Measurements from ENCODE around the gene NTNG1. TPM values are rescaled to one million over a fixed set of nuclear protein-coding genes. Genes with fewer than 3 reads are reported as not detected.

The NTNG1 gene
- total RNA-seq, 1 donor from 2014 or later: not detected

DNA sequence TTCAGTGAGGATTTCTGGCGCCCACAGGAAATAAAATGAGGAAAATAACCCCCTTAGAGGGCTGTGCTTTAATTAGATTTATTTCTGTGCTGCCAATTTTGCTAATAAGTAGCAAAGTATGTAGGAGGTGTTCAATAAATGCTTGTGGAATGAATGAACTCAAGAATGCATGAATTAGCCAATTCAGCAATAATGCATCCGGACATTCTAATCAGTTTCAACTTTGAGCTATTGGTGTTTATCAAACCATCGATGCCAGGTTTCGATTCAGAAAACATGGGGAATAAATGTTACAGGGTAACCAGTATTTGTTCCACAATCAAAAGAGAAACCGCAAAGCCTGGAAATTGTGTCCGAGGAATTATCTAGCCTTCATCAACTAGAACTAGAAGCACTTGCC is 353.2 kb downstream of the NTNG1 start:
- no peak for DNase-seq (ENCODE audit: low read depth in 2 of 2)

DNA sequence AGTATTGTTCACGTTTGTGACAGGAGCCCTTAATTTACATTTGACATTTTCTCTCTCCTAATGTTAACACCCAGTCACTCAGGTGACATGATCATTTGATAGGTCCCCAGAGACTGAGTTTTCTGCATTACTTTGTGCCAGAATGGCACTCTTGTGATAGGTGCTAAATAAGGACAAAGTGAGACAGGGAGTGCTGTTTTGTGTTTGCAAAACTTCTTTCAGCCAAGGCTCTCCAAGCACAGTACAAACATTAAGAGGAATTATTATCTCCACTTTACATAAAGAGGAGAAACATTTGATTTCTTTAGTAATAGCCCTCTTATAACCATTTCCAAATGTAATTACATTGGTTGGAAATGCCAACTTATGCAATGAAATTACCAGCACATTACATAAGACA is 355.2 kb downstream of the NTNG1 start:
- DNase-seq (ENCODE audit: low read depth in 2 of 2): no peak

DNA sequence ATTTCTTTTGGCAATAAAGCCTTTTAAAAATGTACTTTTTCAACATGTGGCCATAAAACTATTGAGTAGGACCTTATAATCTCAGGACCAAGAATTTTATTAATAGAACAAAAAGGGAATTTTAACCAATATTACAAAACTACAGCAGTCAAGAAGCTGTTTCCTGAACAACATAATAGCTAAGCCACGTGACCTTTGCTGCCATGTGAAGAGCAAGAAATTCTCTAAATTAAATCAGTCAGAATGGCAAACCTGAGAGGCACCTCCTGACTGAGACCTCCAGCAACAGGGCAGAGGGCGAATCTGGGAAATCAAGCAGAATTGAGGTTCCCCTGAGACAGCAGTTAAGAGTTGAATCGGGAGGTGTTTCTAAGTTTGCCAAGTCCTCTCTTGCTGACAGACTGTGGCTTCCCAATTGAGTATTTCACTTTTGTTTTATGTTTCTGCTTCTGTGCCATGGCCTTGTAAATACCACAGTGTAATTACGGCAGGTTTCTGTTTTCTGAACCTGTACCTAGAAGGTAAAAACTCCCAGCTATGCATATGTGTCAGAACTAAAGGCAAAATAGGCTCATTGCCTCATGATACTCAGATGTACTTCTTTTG is 358.4 kb downstream of the NTNG1 start:
- DNase-seq (ENCODE audit: low read depth in 2 of 2): no peak

GRCh38 chr1:107501081-107501605 is 360.3 kb downstream of the NTNG1 start:
- no peak for DNase-seq (ENCODE audit: low read depth in 2 of 2)

GRCh38 chr1:107510347-107510746 is 369.5 kb downstream of the NTNG1 start:
- no peak for DNase-seq (ENCODE audit: low read depth in 2 of 2)

DNA sequence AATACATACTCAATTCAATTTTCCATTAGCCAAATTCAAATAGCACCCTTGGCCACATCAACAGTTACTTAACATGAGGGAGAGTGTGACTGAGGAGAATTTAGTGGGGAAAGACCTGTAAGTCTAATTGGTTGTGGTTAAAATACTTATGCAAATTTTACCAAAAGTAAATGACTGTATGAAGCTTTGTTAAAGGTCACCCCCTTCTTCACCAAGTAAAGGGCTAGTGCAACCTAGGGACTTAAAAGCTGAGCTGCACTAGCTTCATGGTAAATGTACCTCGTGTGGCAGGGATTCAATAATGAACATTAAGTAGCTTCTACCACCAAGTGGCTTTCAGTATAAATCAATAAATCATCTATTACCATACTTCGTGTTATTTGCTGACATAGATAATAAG is 372.0 kb downstream of the NTNG1 start:
- DNase-seq (ENCODE audit: low read depth in 2 of 2): no peak

GRCh38 chr1:107514841-107515240 is 374.0 kb downstream of the NTNG1 start:
- no peak for DNase-seq (ENCODE audit: low read depth in 2 of 2)

DNA sequence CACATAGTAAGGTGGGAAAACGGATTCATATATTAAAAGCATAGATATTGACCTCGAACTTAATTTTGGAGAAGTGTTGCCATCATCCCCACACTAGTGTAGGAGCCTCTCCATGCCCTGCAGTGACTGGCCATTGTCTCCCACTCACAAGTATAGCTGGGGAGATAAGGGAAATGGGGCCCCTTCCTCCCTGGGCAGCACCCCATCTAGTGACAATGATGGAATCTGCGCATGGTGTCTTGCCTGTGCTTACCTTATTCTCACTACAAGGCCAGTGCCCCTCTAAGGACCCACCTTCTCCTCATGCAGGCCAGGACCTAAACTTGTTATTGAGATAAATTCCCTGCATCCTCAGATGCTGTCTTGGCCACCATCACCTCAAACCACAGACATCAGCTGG is 374.9 kb downstream of the NTNG1 start:
- DNase-seq (ENCODE audit: low read depth in 2 of 2): no peak

- no peak for DNase-seq (ENCODE audit: low read depth in 2 of 2)
These were observed 382.2 kb downstream of the NTNG1 start for GRCh38 chr1:107523061-107523460.

DNA sequence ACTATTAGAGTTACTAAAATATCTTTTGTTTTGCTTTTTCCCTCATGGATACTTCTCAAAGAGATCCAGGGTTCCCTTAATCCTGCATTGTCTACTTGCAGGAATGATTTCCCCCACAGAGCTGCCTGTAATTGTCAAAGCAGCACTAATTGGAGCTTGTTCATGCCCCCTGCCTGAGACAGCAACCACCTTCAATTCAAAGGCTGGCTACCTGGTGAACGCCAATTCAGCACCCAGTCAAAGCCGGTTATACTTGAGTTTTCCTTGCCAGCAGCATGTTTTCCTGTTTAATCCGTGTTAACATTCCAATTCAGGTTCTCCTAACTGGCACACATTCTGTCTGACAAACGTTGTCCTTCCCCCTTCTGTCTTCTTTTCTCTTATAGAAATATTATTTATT is 382.9 kb downstream of the NTNG1 start:
- no peak for DNase-seq (ENCODE audit: low read depth in 2 of 2)

DNA sequence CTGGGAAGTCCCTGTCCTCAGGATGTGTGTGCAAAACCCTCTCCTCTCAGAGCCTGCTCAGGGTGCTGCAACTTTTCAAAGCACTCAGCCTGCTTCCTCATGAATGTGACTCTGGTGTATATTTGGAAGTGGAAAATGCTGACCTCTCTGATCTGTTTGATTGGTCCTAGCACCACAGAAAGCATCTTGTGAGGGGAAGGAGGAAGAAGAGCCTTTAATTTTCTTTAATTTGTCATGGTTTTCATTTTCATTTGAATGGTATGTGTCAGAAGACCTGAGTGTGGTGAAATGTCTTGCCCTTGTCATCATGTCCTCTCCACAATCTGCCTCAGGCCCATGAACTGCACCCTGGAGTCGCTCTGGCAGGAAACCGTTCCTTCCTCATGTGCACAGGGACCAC is 383.5 kb downstream of the NTNG1 start:
- no peak for DNase-seq (ENCODE audit: low read depth in 2 of 2)

- DNase-seq (ENCODE audit: low read depth in 2 of 2): no peak
These were observed 384.3 kb downstream of the NTNG1 start for GRCh38 chr1:107525145-107525544.

DNA sequence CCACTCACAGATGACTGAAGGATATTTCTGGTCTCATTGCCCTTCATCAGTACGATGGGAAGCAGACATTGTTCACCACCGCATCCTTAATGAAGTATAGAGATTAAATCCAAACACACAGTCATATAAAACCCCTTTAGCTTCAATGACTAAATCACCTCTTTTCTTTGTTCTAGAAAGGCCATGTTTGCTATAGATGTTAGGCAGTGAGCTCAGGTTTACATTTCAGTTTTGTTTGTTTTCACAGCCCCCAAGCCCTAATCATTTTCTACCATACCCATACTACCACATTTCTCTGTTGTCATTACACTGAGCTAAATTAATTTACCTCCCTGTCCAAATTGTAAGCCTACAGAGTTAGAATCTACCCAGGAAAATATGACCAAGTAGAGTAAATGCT is 385.1 kb downstream of the NTNG1 start:
- no peak for DNase-seq (ENCODE audit: low read depth in 2 of 2)

GRCh38 chr1:107526524-107527198 is 385.8 kb downstream of the NTNG1 start:
- no peak for DNase-seq (ENCODE audit: low read depth in 2 of 2)

GRCh38 chr1:107529511-107530149 is 388.8 kb downstream of the NTNG1 start:
- DNase-seq (ENCODE audit: low read depth in 2 of 2): peak; percentile 39 to 68

- no peak for DNase-seq (ENCODE audit: low read depth in 2 of 2)
These were observed 389.7 kb downstream of the NTNG1 start for GRCh38 chr1:107530543-107530942.

- DNase-seq (ENCODE audit: low read depth in 2 of 2): no peak
These were observed 390.4 kb downstream of the NTNG1 start for GRCh38 chr1:107531065-107531908.

GRCh38 chr1:107532318-107532717 is 391.5 kb downstream of the NTNG1 start:
- DNase-seq (ENCODE audit: low read depth in 2 of 2): peak in 1 of 2 donors; percentile 6

Data from lung microvascular endothelial cell (primary cell).